HG03039 (cell line): ENCODE measurements around the gene TESK1.
"Not testable (repeated sequence)": the region's sequence is repeated elsewhere in the genome, so short reads cannot be mapped to it uniquely, and the experiment has no call there.

Experiments
- ATAC-seq: cut with Tn5 transposase; IDR thresholded peaks from one replicate; pipeline ENCODE4 v1.9.1; 2021; ENCODE audit warnings: mild to moderate bottlenecking, moderate library complexity; ENCODE audit not compliant: unreplicated experiment

Gene TESK1

GRCh38 chr9:35645736-35646135, 40.7 kb downstream of the TESK1 start:
- ATAC-seq: not testable (repeated sequence)

GRCh38 chr9:35646153-35646532, 41.1 kb downstream of the TESK1 start:
- no peak for ATAC-seq

- ATAC-seq: peak; percentile 79
Observed at GRCh38 chr9:35646533-35647265, 41.6 kb downstream of the TESK1 start.

- ATAC-seq: no peak
Observed at GRCh38 chr9:35649431-35650340, 44.6 kb downstream of the TESK1 start.

GRCh38 chr9:35650341-35651158, 45.5 kb downstream of the TESK1 start, which contains the start of gene SIT1:
Gene SIT1 (minus strand): TSS chr9:35650931. CDS start chr9:35650853, 78 bp downstream.
- ATAC-seq: no peak

- no peak for ATAC-seq
Observed at GRCh38 chr9:35651956-35652828, 47.1 kb downstream of the TESK1 start.

GRCh38 chr9:35652829-35653209, 47.8 kb downstream of the TESK1 start:
- ATAC-seq: no peak

GRCh38 chr9:35653611-35654010, 48.5 kb downstream of the TESK1 start:
- no peak for ATAC-seq

- ATAC-seq: no peak
Observed at GRCh38 chr9:35656348-35656747, 51.3 kb downstream of the TESK1 start.

GRCh38 chr9:35656831-35657545, 51.9 kb downstream of the TESK1 start:
- no peak for ATAC-seq

GRCh38 chr9:35657546-35658136, 52.6 kb downstream of the TESK1 start, which contains the start of gene RMRP:
Gene RMRP (minus strand): TSS chr9:35658019.
- peak; percentile 76 for ATAC-seq

GRCh38 chr9:35658137-35658967, 53.3 kb downstream of the TESK1 start, which contains the start of gene CCDC107:
Gene CCDC107 (plus strand): TSS chr9:35658292. CDS start chr9:35658380, 88 bp downstream.
- peak; percentile 62 for ATAC-seq

GRCh38 chr9:35658968-35659220, 53.8 kb downstream of the TESK1 start:
- ATAC-seq: no peak

- no peak for ATAC-seq
Observed at GRCh38 chr9:35659340-35659739, 54.3 kb downstream of the TESK1 start.
